Epithelial cell of proximal tubule (primary cell): Measurements from ENCODE around the gene ITGB2. TPM values are rescaled to one million over a fixed set of nuclear protein-coding genes. Genes with fewer than 3 reads are reported as not detected.

ENCODE experiments used
- DNase-seq: peaks from one replicate; pipeline ENCODE4 v3.0.0-alpha.2; 2011; ENCODE audit warnings: low read depth
- H3K4me3 ChIP-seq: 2 replicates; pipeline ENCODE4 v1.5.1; 2011; ENCODE audit warnings: low read depth, mild to moderate bottlenecking, low read length
- total RNA-seq: library from RNA; depleted of rRNA; stranded (reverse); fragments of >200 nt; gene quantifications from 2 replicates; pipeline ENCODE4 v1.2.3, GENCODE V29; 2015
- TF ChIP-seq, protein P1 (sequence below): conservative IDR thresholded peaks from 2 replicates; pipeline ENCODE4 v1.5.1; 2012; ENCODE audit warnings: low read depth, mild to moderate bottlenecking, low read length

ITGB2 gene
- total RNA-seq, 1 donor from 2014 or later, result 3.0 TPM

DNA sequence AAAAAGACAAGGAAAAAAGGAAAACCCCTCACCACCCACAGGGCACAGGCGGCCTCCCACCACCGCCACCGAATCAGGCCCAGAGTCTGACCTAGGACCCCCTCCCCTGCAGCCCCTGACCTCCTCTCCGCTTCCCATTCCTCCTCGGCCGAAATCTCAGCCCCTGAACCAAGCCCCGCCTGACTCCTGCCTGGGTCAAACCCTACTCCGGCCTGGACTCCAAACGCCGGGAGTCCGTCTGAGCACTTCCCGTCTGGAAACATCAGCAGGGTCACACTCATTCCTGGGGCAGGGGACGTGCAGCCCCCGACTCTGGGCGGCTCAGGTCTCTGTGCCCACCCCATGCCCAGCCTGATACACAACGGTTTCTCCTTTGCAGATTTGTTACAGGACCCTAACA is 76.4 kb downstream of the ITGB2 start:
- TF ChIP-seq, protein P1, sequence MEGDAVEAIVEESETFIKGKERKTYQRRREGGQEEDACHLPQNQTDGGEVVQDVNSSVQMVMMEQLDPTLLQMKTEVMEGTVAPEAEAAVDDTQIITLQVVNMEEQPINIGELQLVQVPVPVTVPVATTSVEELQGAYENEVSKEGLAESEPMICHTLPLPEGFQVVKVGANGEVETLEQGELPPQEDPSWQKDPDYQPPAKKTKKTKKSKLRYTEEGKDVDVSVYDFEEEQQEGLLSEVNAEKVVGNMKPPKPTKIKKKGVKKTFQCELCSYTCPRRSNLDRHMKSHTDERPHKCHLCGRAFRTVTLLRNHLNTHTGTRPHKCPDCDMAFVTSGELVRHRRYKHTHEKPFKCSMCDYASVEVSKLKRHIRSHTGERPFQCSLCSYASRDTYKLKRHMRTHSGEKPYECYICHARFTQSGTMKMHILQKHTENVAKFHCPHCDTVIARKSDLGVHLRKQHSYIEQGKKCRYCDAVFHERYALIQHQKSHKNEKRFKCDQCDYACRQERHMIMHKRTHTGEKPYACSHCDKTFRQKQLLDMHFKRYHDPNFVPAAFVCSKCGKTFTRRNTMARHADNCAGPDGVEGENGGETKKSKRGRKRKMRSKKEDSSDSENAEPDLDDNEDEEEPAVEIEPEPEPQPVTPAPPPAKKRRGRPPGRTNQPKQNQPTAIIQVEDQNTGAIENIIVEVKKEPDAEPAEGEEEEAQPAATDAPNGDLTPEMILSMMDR, result no peak
- no peak overlapping the region for H3K4me3 ChIP-seq
- DNase-seq, result no peak

DNA sequence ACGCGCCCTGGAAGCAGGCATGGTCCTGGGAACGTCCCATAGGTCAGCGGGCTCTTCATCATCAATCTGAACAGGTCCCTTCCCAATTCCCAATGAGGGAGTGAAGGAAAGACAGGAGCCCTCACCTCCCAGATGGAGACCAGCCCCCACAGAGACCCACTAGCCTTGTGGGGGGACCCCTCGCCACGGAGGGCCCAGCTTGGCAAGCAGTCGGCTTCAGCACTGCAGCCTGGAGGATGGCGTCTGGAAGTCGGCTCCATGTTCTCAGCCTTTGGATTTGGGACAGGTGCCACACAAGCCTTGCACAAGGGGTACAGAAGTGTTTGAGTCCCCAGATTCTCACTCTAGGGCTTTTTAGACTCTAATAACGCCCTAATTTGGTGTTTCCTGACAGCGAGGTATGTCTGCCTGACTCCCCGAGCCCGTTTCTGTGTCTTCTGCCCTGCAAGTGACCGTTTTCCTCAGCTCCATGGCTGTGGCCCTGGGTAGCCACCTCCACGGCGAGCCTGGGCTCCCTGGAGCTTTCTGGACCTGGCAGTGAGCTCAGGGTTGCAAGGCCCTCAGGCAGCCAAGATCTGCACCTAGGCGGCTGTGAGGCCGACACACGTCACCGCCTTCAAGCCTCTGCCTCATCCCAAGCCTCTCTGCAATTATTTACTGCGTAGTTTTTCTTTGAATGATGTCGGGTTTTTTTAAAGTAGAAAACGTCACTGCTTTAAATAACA is 77.8 kb downstream of the ITGB2 start:
- no peak overlapping the region for H3K4me3 ChIP-seq
- TF ChIP-seq, protein P1, result no peak
- no peak for DNase-seq

DNA sequence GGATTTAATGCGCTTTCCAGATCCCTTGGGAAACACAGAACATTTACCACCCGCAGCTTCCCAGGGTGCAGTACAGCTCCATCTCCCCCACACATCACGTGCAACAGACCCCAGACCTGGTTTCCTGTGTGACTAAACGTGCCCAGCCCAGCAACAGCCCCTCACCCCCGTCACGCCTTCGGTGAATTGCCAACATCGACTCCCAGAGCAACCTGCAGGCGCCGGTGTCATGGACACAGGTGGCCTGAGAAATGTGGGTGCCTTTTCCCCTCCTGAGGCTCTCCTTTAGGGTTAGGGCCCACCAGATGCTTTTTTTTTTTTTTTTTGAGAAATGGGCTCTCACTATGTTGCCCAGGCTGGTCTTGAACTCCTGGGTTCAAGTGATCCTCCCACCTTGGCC is 78.6 kb downstream of the ITGB2 start:
- H3K4me3 ChIP-seq, result no peak overlapping the region
- DNase-seq, result no peak
- TF ChIP-seq, protein P1, result no peak

DNA sequence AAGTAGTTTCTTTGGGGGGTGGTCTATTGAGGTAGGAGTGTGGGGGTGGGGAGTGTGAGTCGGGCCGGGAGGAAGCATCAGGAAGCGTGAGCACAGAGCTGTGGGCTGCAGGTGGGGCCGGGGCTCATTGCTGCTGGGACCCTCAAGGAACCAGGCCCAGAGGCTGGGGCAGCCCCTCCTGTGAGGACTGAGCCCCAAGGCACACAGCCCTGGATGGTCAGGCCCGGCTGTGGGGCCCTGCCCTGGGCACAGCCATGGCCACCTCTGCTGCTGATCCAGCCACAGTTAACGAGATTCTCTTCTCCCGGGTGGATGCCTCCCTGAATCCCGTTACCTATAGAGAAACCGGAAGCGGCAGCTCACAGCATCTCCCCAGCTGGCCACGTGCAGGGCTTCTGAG is 79.9 kb downstream of the ITGB2 start:
- DNase-seq, result no peak
- TF ChIP-seq, protein P1, result no peak
- no peak overlapping the region for H3K4me3 ChIP-seq

DNA sequence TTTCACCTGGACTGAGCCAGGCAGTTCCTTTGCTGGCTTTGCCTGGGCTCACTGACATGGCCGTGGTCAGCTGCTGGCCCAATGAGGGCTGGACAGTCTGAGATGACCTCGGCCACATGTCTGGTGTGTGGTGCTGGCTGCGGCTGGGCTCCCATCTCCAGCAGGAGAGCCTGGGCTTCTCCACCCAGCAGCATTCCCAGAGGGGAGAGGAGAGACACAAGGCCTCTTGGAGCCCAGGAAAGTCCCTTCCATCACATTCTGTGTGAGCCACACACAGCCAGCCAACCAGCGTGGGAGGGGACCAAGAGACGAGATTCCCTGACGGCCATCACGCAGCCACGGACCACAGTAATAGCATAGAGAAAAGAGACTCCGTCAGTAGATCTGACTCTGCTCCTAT is 81.7 kb downstream of the ITGB2 start:
- TF ChIP-seq, protein P1, result no peak
- no peak for DNase-seq

DNA sequence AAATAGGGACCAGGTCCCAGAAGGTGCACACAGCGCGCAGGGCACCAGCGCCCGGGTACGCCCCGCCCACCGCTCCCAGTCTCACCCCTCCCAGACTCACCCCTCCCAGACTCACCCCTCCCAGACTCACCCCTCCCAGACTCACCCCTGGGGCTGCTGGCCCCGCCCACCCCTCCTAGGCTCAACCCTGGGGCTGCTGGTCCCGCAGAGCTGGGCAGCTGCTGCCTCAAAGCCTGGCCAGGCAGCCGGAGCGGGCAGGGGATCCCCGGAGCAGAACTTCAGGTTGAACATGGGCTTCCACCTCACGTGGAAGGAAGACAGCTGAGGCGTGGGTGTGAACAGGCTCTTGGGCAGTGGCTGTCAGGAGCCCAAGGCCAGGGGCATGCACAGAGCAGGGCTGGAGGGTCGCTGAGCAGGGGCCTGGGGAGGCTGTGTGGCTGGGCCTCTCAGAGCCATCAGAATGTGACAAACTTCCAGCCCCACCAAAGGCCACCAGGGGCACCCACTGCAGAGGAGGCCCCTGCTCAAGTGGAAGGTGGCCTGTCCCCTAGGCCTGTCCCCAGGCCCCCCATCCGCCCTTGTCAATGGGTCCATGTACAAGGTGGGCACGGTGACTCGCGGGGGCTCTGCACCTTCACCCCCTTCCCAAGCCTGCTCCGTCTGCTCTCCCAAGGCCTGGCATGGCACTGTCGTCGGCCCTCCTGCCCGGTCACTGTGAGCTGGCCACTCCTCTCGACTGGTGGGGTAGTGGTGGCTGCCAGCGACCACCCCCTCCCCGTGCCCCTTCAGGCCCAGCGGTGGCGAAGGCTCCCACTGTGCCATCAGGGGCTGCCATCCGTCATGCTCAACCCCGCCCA is 82.4 kb downstream of the ITGB2 start:
- no peak for DNase-seq
- H3K4me3 ChIP-seq, result no peak overlapping the region
- TF ChIP-seq, protein P1, result no peak

More for the DNA sequence above, 81.7 kb downstream of the ITGB2 start:
- no peak overlapping the region for H3K4me3 ChIP-seq
